HG02588 (cell line): ENCODE results near the gene FBXL20.

Source experiments
- ATAC-seq: cut with Tn5 transposase; IDR thresholded peaks from one replicate; pipeline ENCODE4 v1.9.1; 2021; ENCODE audit warnings: mild to moderate bottlenecking, moderate library complexity; ENCODE audit not compliant: unreplicated experiment

FBXL20 gene

DNA sequence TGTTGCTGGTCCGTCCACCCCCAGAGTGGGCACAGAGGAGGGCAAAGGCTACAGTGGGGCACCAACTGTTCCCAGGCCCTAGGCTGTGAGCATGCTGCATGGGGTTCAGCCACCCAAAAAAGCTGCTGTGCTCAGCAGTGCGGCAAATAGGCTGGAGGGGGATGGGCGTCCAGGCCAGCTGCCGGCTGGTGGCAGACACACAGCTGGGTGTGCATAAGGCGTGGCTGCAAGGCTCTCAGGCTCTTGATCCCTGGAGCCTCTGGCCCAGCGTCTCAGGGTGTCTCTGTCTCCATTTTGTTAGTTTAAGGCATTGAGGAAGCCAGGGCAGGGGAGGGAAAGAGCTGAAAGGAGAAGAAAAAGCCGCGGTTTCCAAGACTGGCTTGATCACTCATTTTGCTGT, 192.5 kb downstream of the FBXL20 start:
- ATAC-seq: no peak

DNA sequence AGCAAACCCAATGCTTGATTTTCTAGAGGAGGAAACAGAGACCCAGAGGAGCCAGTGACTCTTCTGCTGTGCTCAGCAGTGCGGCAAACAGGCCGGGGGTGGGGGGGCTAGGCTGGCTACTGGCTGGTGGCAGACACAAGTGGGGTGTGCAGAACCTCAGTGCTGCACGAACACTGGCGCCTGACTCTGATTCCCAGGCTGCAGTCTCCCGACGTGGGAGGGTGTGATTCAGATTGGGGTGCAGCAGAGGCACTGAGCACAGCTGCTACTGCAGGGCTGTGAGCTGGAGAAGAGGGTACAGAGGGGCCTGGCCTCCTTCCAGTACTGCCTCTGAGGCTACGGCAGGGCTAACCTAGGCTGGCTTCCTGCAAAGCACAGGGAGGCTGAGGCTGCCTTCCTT, 193.3 kb downstream of the FBXL20 start:
- no peak for ATAC-seq

- ATAC-seq: no peak
Measured at GRCh38 chr17:39205112-39205526, 196.3 kb downstream of the FBXL20 start.

GRCh38 chr17:39204245-39204644, 197.2 kb downstream of the FBXL20 start:
- ATAC-seq: no peak
